H9 (cell line): ENCODE measurements around the gene CLCN3. TPM values are rescaled to one million over a fixed set of nuclear protein-coding genes. Genes with fewer than 3 reads are reported as not detected.

Source experiments
- DNase-seq: peaks from one replicate; pipeline ENCODE4 v3.0.0-alpha.2; 2017
- H2AFZ ChIP-seq: one replicate; pipeline ENCODE4 v1.6.1; 2013; ENCODE audit warnings: mild to moderate bottlenecking, low read length, control low read depth, moderate library complexity
- H2AK5ac ChIP-seq: 2 replicates; pipeline ENCODE4 v1.6.1; 2013; ENCODE audit warnings: low read length, control low read depth, mixed read lengths; ENCODE audit not compliant: insufficient read length
- H2BK120ac ChIP-seq: one replicate; pipeline ENCODE4 v1.6.1; 2013; ENCODE audit warnings: low read depth, mild to moderate bottlenecking, low read length, control low read depth, inconsistent platforms; ENCODE audit not compliant: poor library complexity, severe bottlenecking
- H2BK12ac ChIP-seq: 2 replicates; pipeline ENCODE4 v1.6.1; 2013; ENCODE audit warnings: low read length, control low read depth, mixed read lengths, low read depth; ENCODE audit not compliant: insufficient read length
- H2BK15ac ChIP-seq: 2 replicates; pipeline ENCODE4 v1.6.1; 2013; ENCODE audit warnings: low read depth, low read length, control low read depth
- H2BK20ac ChIP-seq: one replicate; pipeline ENCODE4 v1.6.1; 2013; ENCODE audit warnings: low read depth, mild to moderate bottlenecking, low read length, control low read depth, inconsistent platforms; ENCODE audit not compliant: poor library complexity, severe bottlenecking
- H2BK5ac ChIP-seq: 2 replicates; pipeline ENCODE4 v1.6.1; 2013; ENCODE audit warnings: low read length, control low read depth, mixed read lengths; ENCODE audit not compliant: insufficient read length
- H3K14ac ChIP-seq: 2 replicates; pipeline ENCODE4 v1.6.1; 2013; ENCODE audit warnings: low read length, control low read depth; ENCODE audit not compliant: insufficient read depth
- H3K18ac ChIP-seq: 2 replicates; pipeline ENCODE4 v1.6.1; 2013; ENCODE audit warnings: low read depth, mild to moderate bottlenecking, mixed read lengths, low read length, control low read depth; ENCODE audit not compliant: insufficient read length
- H3K23ac ChIP-seq: 2 replicates; pipeline ENCODE4 v1.6.1; 2013; ENCODE audit warnings: low read length, control low read depth, mixed read lengths, low read depth; ENCODE audit not compliant: insufficient read length
- H3K23me2 ChIP-seq: 2 replicates; pipeline ENCODE4 v1.6.1; 2013; ENCODE audit warnings: low read depth, mild to moderate bottlenecking, mixed read lengths, low read length, control low read depth; ENCODE audit not compliant: insufficient read length, poor library complexity, severe bottlenecking
- H3K27ac ChIP-seq: 2 replicates; pipeline ENCODE4 v1.5.1; 2013; ENCODE audit warnings: low read length, control low read depth, mixed read lengths, low read depth; ENCODE audit not compliant: insufficient read length
- H3K27me3 ChIP-seq: 2 replicates; pipeline ENCODE4 v1.6.1; 2013; ENCODE audit warnings: low read length, control low read depth, inconsistent platforms; ENCODE audit not compliant: insufficient read depth
- H3K4ac ChIP-seq: 2 replicates; pipeline ENCODE4 v1.6.1; 2013; ENCODE audit warnings: low read depth, mild to moderate bottlenecking, control low read depth, inconsistent platforms, low read length, moderate library complexity
- H3K4me1 ChIP-seq: 2 replicates; pipeline ENCODE4 v1.6.1; 2013; ENCODE audit warnings: low read length, control low read depth, inconsistent platforms; ENCODE audit not compliant: insufficient read depth
- H3K4me2 ChIP-seq: 2 replicates; pipeline ENCODE4 v1.6.1; 2013; ENCODE audit warnings: low read length, control low read depth, mixed read lengths; ENCODE audit not compliant: insufficient read length, insufficient read depth
- H3K56ac ChIP-seq: 2 replicates; pipeline ENCODE4 v1.6.1; 2013; ENCODE audit warnings: low read depth, mild to moderate bottlenecking, mixed read lengths, low read length, control low read depth; ENCODE audit not compliant: insufficient read length
- H3K79me1 ChIP-seq: 2 replicates; pipeline ENCODE4 v1.6.1; 2013; ENCODE audit warnings: low read depth, mild to moderate bottlenecking, moderate library complexity, low read length, control low read depth, inconsistent platforms; ENCODE audit not compliant: insufficient read depth, poor library complexity, severe bottlenecking
- H3K79me2 ChIP-seq: 2 replicates; pipeline ENCODE4 v1.6.1; 2013; ENCODE audit warnings: low read length, control low read depth, inconsistent platforms; ENCODE audit not compliant: insufficient read depth
- H3K9ac ChIP-seq: 2 replicates; pipeline ENCODE4 v1.6.1; 2013; ENCODE audit warnings: low read length, control low read depth, mixed read lengths; ENCODE audit not compliant: insufficient read length; ENCODE audit errors: extremely low read depth
- H3K9me3 ChIP-seq: one replicate; pipeline ENCODE4 v1.6.1; 2013; ENCODE audit warnings: low read depth, low read length, inconsistent platforms; ENCODE audit not compliant: control insufficient read depth
- H3T11ph ChIP-seq: one replicate; pipeline ENCODE4 v1.6.1; 2013; ENCODE audit warnings: mild to moderate bottlenecking, low read length, control low read depth, inconsistent platforms
- H4K20me1 ChIP-seq: one replicate; pipeline ENCODE4 v1.6.1; 2013; ENCODE audit not compliant: control insufficient read depth, insufficient read length, insufficient read depth
- H4K5ac ChIP-seq: 2 replicates; pipeline ENCODE4 v1.6.1; 2013; ENCODE audit warnings: low read depth, mild to moderate bottlenecking, mixed read lengths, low read length, control low read depth; ENCODE audit not compliant: insufficient read length
- H4K8ac ChIP-seq: replicated peaks from 2 replicates; pipeline ENCODE4 v1.6.1; 2013; ENCODE audit warnings: low read length, control low read depth, mixed read lengths, low read depth; ENCODE audit not compliant: insufficient read length
- H4K91ac ChIP-seq: 2 replicates; pipeline ENCODE4 v1.6.1; 2013; ENCODE audit warnings: low read depth, mild to moderate bottlenecking, moderate library complexity, mixed read lengths, low read length, control low read depth; ENCODE audit not compliant: insufficient read length
- H3K27ac Mint-ChIP-seq, 3 experiments: 2 replicates in 2 of 3; 3 replicates in 1 of 3; pipeline ENCODE4 v1.8.0; 2020 to 2021; ENCODE audit warnings: mixed read lengths in 3 of 3, mild to moderate bottlenecking in 1 of 3, moderate library complexity in 1 of 3
- H3K27me3 Mint-ChIP-seq: 2 replicates; pipeline ENCODE4 v1.8.0; 2021; ENCODE audit warnings: low read depth, mild to moderate bottlenecking, moderate library complexity, mixed read lengths
- H3K36me3 Mint-ChIP-seq, 3 experiments: 2 replicates in 2 of 3; 3 replicates in 1 of 3; pipeline ENCODE4 v1.8.0; 2020 to 2021; ENCODE audit warnings: low read depth in 3 of 3, mixed read lengths in 3 of 3; ENCODE audit not compliant: insufficient read depth in 1 of 3
- H3K4me1 Mint-ChIP-seq, 2 experiments: 2 replicates each; pipeline ENCODE4 v1.8.0; 2020; ENCODE audit warnings: mixed read lengths in 2 of 2
- H3K4me3 Mint-ChIP-seq, 2 experiments: 2 replicates in 1 of 2; 3 replicates in 1 of 2; pipeline ENCODE4 v1.8.0; 2020 to 2021; ENCODE audit warnings: mild to moderate bottlenecking in 2 of 2, mixed read lengths in 2 of 2, moderate library complexity in 1 of 2
- H3K9me3 Mint-ChIP-seq, 2 experiments: 2 replicates in 1 of 2; 3 replicates in 1 of 2; pipeline ENCODE4 v1.8.0; 2020; ENCODE audit warnings: mild to moderate bottlenecking in 2 of 2, mixed read lengths in 2 of 2, moderate library complexity in 1 of 2
- WGBS: extraction: QIAGEN DNeasy Blood & Tissue Kit; methylation state at CpG from one replicate; pipeline ENCODE4 v1.1.7; 2013; ENCODE audit warnings: missing lambda C conversion rate, low lambda C conversion rate, mixed read lengths; ENCODE audit not compliant: insufficient read length; ENCODE audit errors: extremely low coverage; 5-methylcytosine and 5-hydroxymethylcytosine counted together
- total RNA-seq: library from RNA; stranded (reverse); gene quantifications from 2 replicates; pipeline ENCODE4 v1.2.1, GENCODE V29; 2021
- TF ChIP-seq, protein P1 (sequence below): fragments of 200-600 bp; sonication (generic); conservative IDR thresholded peaks from 3 replicates; pipeline ENCODE4 v1.8.0; 2021; ENCODE audit warnings: antibody characterized with exemption, mild to moderate bottlenecking

Gene CLCN3
- total RNA-seq, 1 experiment from 2014 or later, result 25.7 TPM

DNA sequence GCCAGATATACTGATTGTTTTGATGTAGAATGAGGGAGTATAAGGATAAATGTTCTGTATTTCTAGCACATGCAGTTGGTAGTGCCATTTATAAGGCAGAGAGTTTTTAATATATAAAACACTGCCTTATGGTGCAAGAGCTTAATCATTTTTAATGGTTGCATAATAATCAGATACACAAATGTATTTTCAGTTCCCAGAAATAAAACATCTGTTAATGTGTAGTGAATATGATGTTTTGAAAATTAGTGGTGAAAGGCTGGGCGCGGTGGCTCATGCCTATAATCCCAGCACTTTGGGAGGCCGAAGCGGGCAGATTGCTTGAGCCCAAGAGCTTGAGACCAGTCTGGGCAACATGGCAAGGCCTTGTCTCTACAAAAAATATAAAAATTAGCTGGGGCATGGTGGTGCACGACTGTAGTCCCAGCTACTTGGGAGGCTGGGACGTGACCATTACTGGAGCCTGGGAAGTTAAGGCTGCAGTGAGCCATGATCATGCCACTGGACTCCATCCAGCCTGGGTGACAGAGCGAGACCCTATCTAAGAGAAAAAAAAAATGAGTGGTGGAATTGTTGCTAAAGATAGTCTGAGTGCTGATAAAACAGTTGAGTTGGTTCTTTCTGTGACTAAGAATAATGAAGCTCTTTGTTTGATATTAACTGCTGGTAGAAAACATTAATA lies 29.3 kb downstream of the CLCN3 start:
- no peaks in the 10 kb centered on the region for H3K9me3 Mint-ChIP-seq
- Histone ChIP-seq H3K79me2 (no peaks in the 10 kb centered on the region), H4K20me1 (no peaks in the 10 kb centered on the region), H3K23ac (no peak overlapping the region), H2BK15ac (no peak overlapping the region; the same call in 1 of the 2 replicates), H3T11ph (no peak overlapping the region), H4K5ac (no peak overlapping the region), H2BK20ac (no peak overlapping the region), H3K27me3 (no peaks in the 10 kb centered on the region), H3K27ac (no peak overlapping the region), H3K56ac (no peak overlapping the region), H3K4ac (no peak overlapping the region), H3K18ac (no peak overlapping the region), H2AFZ (no peak overlapping the region), H2BK5ac (no peak overlapping the region), H3K9me3 (no peaks in the 10 kb centered on the region), H3K4me1 (no peaks in the 10 kb centered on the region), H2AK5ac (no peak overlapping the region), H2BK12ac (no peak overlapping the region), H3K14ac (no peak overlapping the region), H4K8ac (no peak overlapping the region), H3K9ac (no peak overlapping the region), H3K79me1 (no peaks in the 10 kb centered on the region), H3K23me2 (no peaks in the 10 kb centered on the region), H3K4me2 (no peak overlapping the region), H2BK120ac (no peak overlapping the region), H4K91ac (no peak overlapping the region)
- TF ChIP-seq, protein P1, sequence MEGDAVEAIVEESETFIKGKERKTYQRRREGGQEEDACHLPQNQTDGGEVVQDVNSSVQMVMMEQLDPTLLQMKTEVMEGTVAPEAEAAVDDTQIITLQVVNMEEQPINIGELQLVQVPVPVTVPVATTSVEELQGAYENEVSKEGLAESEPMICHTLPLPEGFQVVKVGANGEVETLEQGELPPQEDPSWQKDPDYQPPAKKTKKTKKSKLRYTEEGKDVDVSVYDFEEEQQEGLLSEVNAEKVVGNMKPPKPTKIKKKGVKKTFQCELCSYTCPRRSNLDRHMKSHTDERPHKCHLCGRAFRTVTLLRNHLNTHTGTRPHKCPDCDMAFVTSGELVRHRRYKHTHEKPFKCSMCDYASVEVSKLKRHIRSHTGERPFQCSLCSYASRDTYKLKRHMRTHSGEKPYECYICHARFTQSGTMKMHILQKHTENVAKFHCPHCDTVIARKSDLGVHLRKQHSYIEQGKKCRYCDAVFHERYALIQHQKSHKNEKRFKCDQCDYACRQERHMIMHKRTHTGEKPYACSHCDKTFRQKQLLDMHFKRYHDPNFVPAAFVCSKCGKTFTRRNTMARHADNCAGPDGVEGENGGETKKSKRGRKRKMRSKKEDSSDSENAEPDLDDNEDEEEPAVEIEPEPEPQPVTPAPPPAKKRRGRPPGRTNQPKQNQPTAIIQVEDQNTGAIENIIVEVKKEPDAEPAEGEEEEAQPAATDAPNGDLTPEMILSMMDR, result no peak
- no peak overlapping the region for H3K4me3 Mint-ChIP-seq
- H3K27ac Mint-ChIP-seq, result peak overlapping the region; percentile 19 to 86 (median 74); a peak in 2 of 7 replicates
- H3K27me3 Mint-ChIP-seq, result no peaks in the 10 kb centered on the region
- DNase-seq, result no peak
- WGBS, result no CpG with 5 or more reads among the region's 7 CpGs
- H3K36me3 Mint-ChIP-seq, result peaks cover 0 to 6% (median under 1%) of the 10 kb centered on the region in 3 experiments; a peak in 3 of 7 replicates
- no peaks in the 10 kb centered on the region for H3K4me1 Mint-ChIP-seq
